Type B pancreatic cell (in vitro differentiated cells): ENCODE data around the gene UBL4A. TPM values are rescaled to one million over a fixed set of nuclear protein-coding genes. Genes with fewer than 3 reads are reported as not detected.
A peak's percentile ranks its signal among the peaks of the same experiment; 100 is the strongest.

Experiments used
- DNase-seq: peaks from one replicate; pipeline ENCODE4 v3.0.0; 2021; ENCODE audit warnings: mixed read lengths; ENCODE audit not compliant: unreplicated experiment; ENCODE audit errors: extremely low spot score
- H3K27ac Mint-ChIP-seq: 2 replicates; pipeline ENCODE4 v1.8.0; 2021; ENCODE audit warnings: mild to moderate bottlenecking, mixed read lengths
- H3K27me3 Mint-ChIP-seq: 2 replicates; pipeline ENCODE4 v1.8.0; 2021; ENCODE audit warnings: mixed read lengths
- H3K36me3 Mint-ChIP-seq: 2 replicates; pipeline ENCODE4 v1.8.0; 2021; ENCODE audit warnings: mixed read lengths
- H3K4me1 Mint-ChIP-seq: one replicate; pipeline ENCODE4 v1.8.0; 2021; ENCODE audit warnings: mixed read lengths; ENCODE audit not compliant: unreplicated experiment
- H3K4me3 Mint-ChIP-seq: 2 replicates; pipeline ENCODE4 v1.8.0; 2021; ENCODE audit warnings: mild to moderate bottlenecking, mixed read lengths
- H3K9me3 Mint-ChIP-seq: 2 replicates; pipeline ENCODE4 v1.8.0; 2021; ENCODE audit warnings: mixed read lengths
- total RNA-seq: library from RNA; stranded (reverse); gene quantifications from 2 replicates; pipeline ENCODE4 v1.2.1, GENCODE V29; 2021; ENCODE audit warnings: low replicate concordance
- TF ChIP-seq, protein P1 (sequence below): fragments of 200-600 bp; sonication (generic); conservative IDR thresholded peaks from 2 replicates; pipeline ENCODE4 v1.5.0; 2021; ENCODE audit warnings: antibody characterized with exemption, mild to moderate bottlenecking

UBL4A gene
- total RNA-seq, 1 donor from 2014 or later, result 23.3 TPM

DNA sequence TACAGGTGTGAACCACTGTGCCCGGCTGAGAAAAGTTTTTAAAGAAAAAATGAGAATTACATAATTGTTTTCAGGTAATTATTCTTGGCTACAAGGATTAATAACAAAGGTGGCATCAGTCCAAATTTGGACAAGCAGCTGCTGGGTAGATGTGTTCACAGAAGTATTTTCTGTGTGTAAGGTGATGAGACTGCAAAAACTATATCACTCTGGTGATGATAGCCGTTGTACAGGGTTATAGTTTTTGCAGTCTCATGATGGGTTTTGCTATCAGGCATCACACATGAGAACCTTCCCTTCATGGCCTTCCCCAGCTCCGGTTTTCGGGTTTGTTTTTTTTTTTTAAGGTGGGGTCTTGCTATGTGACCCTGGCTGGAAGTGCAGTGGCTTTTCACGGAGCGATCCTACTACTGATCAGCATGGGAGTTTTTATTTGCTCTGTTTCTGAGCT is 9.1 kb upstream of the UBL4A start:
- TF ChIP-seq, protein P1, sequence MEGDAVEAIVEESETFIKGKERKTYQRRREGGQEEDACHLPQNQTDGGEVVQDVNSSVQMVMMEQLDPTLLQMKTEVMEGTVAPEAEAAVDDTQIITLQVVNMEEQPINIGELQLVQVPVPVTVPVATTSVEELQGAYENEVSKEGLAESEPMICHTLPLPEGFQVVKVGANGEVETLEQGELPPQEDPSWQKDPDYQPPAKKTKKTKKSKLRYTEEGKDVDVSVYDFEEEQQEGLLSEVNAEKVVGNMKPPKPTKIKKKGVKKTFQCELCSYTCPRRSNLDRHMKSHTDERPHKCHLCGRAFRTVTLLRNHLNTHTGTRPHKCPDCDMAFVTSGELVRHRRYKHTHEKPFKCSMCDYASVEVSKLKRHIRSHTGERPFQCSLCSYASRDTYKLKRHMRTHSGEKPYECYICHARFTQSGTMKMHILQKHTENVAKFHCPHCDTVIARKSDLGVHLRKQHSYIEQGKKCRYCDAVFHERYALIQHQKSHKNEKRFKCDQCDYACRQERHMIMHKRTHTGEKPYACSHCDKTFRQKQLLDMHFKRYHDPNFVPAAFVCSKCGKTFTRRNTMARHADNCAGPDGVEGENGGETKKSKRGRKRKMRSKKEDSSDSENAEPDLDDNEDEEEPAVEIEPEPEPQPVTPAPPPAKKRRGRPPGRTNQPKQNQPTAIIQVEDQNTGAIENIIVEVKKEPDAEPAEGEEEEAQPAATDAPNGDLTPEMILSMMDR, result no peak

DNA sequence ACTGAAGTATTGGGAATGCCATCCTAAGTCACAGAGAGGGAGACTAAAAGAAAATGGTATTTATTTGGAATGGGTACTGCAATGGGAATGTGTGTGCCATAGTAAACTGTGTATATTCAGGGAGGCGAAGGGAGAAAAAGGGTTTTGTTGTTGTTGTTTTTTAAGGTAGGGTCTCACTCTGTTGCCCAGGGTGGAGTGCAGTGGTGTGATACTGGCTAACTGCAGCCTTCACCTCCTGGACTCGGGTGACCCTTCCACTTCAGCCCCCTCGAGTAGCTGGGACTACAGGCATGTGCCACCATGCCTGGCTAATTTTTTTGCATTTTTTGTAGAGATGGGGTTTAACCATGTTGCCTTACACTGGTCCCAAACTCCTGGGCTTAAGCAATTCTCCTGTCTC is 8.3 kb upstream of the UBL4A start:
- H3K9me3 Mint-ChIP-seq, result no peaks in the 10 kb centered on the region
- no peak overlapping the region for H3K27ac Mint-ChIP-seq
- H3K4me1 Mint-ChIP-seq, result no peaks in the 10 kb centered on the region

More for the DNA sequence above, 9.1 kb upstream of the UBL4A start:
- H3K4me1 Mint-ChIP-seq, result no peaks in the 10 kb centered on the region
- no peaks in the 10 kb centered on the region for H3K9me3 Mint-ChIP-seq
- no peak for DNase-seq
- no peak overlapping the region for H3K4me3 Mint-ChIP-seq
- H3K27ac Mint-ChIP-seq, result no peak overlapping the region
- H3K36me3 Mint-ChIP-seq, result no peaks in the 10 kb centered on the region
- H3K27me3 Mint-ChIP-seq, result no peaks in the 10 kb centered on the region

DNA sequence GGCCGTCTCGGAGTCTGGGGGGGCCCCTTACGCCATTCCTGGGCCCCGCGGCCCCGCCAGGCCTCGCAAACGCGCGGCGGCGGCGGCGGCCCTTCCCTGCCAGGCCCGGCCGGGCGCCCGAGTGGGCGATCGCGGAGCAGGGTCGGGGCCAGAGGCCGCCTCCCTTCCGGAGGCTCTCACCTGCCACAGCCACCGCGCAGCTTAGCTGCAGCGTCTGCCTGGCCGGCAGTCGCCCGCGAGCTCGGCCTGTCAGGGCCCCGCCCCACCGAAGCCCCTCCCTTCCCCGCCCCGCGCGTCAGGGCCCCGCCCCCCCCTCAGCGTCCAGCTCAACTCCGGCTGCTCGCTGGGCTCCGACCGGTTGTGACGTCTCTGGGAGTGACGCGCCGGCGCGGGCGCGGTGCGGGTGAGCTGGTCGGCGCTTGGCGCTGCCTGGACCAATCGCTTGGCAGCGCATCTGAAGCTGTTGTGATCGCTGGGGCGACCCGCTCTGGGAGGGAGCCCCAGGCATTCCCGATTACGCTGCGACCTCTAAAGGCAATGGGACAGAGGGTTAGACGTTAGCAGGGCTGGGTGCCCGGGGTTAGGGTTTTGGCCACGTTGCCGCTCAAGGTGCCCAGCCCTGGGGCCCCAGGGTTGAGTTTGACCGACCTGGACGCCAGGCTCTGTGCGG is 4.1 kb upstream of the UBL4A start, which contains the start of gene SLC10A3:
SLC10A3 (minus strand) TSS at position 216 of the 670 bp plus-strand sequence. CDS start 1,689 bp downstream, outside the sequence.
- peak within 1 kb of the TSS; percentile 90 for H3K4me3 Mint-ChIP-seq
- TF ChIP-seq, protein P1, result no peak
- no peaks in the 10 kb centered on the region for H3K36me3 Mint-ChIP-seq
- no peaks in the 10 kb centered on the region for H3K27me3 Mint-ChIP-seq
- DNase-seq, result peak; percentile 92
- no peaks in the 10 kb centered on the region for H3K4me1 Mint-ChIP-seq
- peak within 1 kb of the TSS; percentile 95 for H3K27ac Mint-ChIP-seq
- H3K9me3 Mint-ChIP-seq, result no peaks in the 10 kb centered on the region

More for the DNA sequence above, 8.3 kb upstream of the UBL4A start:
- DNase-seq, result no peak
- Mint-ChIP-seq H3K36me3 (no peaks in the 10 kb centered on the region), H3K4me3 (no peak overlapping the region), H3K27me3 (no peaks in the 10 kb centered on the region)
- TF ChIP-seq, protein P1, result no peak

DNA sequence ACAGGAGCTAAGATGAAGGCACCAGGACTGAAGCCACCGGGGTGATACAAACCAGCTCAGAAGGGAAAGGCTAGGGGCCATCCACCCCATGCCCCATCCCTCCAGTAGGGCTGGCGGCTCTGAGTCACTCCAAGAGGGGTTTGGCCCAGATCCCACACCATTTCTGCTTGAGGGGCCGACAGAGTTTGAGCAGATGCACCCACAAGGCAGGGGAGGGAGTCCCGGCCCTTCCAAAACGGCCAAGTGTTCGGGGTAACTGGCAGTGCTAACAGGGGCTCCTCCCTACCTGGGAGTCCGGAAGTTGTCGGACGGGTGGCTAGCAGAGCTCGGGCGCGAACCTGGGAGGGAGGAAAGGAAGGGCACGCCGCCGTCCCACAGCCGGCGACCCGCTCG is 3.6 kb upstream of the UBL4A start:
- Mint-ChIP-seq H3K27ac (peak overlapping the region; percentile 91), H3K27me3 (no peaks in the 10 kb centered on the region), H3K4me3 (peak overlapping the region; percentile 88), H3K9me3 (no peaks in the 10 kb centered on the region), H3K36me3 (no peaks in the 10 kb centered on the region), H3K4me1 (no peaks in the 10 kb centered on the region)
- peak; percentile 62 for DNase-seq
- TF ChIP-seq, protein P1, result no peak

DNA sequence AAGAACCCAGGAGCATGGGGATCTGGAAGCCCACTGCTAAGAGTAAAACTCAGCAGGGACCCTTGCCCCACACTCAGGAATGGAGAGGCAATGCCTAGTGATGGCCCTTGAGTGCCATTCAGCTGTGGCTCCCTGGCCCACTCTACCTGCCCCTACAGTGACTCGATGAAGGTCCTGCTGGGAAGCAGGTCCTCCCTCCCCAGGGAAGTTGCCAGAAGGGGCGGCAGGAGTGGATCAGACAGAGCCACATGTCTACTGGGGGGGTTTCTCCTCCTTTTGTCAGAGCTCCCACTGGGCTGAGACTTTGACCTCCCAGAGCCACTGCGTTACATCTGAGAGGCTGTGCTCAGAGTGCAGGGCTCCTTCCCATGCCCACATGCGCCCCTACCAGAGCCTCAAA is 2.8 kb upstream of the UBL4A start:
- DNase-seq, result no peak
- no peaks in the 10 kb centered on the region for H3K4me1 Mint-ChIP-seq
- peak overlapping the region; percentile 91 for H3K27ac Mint-ChIP-seq
- peak overlapping the region; percentile 88 for H3K4me3 Mint-ChIP-seq
- no peaks in the 10 kb centered on the region for H3K36me3 Mint-ChIP-seq
- TF ChIP-seq, protein P1, result no peak
- no peaks in the 10 kb centered on the region for H3K27me3 Mint-ChIP-seq
- H3K9me3 Mint-ChIP-seq, result no peaks in the 10 kb centered on the region
